Left forelimb (tissue), 1 donor: ENCODE data around the gene SYCN.

ENCODE experiments used
- DNase-seq: peaks from one replicate; pipeline ENCODE4 v3.0.0-alpha.2; 2018; ENCODE audit warnings: low spot score

Gene SYCN

DNA sequence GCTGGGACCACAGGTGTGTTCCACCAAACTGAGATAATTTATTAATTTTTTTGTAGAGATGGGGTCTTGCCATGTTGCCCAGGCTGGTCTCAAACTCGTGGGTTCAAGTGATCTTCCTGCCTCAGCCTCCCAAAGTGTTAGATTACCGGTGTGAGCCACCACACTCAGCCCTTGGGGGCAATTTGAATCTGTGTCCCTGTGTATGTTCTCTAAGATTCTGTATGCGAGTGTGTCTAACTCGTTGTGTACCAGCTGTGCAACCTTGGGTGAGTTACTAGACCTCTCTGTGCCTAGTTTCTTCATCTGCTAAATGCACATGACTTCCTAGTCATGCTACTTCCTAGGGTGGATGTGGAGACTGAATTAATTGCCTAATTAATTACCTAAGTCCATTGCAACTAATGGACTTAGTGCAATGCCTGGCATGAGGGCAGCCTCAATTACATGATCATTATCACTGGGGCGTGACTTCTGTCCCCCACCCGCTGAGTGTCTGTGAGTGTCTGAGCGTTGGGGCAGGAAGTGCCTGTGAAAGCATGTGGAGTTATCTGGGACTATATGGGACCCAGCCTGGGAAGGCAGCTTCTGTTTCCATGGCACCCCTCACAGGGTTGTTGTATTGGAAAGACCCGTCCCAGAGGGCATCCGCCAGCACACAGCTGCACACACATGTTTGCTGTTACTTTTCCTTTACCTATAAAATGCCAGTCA, 9.1 kb downstream of the SYCN start:
- DNase-seq: no peak

DNA sequence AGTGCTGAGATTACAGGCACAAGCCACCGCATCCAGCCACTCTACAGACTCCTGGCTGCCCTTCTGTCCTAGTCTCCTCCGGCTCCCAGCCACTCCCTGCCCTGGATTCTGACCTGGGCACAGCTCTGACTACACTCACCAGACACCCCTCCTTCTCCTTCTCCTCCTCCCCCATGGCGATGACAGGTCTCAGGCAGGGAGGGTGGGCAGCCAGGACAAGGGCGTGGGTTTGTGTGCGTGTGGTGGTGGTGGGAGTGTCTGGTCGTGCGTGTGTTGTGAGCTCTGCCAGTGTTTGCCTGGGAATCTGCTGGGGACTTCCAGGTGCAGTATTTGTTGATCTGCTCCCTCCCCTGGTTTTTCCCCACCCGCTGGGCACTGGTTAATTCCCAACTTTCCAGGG, 10.3 kb downstream of the SYCN start:
- DNase-seq: no peak

DNA sequence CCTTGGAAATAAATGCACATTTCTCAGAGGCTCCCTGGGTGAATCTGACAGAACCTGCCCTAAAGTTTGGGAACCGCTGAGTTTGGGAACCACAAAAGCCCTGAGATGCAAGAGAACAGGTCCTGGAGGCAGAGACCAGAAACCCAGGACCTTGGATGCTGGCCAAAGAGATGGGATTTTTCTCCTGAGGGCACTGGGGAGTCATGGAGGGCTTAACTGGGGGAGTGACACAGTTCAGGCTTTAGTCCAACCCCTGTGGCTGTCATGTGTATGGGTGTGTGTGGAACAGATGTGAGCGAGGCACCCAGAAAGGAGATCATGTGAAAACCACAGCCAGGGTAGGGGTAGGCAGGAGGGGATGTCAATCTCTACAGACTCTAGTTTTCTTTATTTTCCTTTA, 11.2 kb downstream of the SYCN start:
- DNase-seq: no peak

DNA sequence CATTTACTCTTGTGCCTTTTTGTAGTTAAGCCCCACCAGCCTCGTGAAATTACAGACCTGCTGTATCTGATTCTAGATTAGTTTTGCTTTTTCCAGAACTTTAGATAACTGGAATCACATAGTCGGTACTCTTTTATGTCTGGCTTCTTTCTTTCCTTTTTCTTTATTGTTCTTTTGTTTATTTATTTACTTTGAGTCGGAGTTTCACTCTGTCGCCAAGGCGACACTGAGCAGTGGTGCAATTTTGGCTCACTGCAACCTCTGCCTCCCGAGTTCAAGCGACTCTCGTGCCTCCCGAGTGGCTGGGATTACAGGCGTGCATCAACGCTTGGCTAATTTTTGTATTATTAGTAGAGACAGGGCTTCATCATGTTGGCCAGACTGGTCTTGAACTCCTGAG, 13.3 kb downstream of the SYCN start:
- no peak for DNase-seq

DNA sequence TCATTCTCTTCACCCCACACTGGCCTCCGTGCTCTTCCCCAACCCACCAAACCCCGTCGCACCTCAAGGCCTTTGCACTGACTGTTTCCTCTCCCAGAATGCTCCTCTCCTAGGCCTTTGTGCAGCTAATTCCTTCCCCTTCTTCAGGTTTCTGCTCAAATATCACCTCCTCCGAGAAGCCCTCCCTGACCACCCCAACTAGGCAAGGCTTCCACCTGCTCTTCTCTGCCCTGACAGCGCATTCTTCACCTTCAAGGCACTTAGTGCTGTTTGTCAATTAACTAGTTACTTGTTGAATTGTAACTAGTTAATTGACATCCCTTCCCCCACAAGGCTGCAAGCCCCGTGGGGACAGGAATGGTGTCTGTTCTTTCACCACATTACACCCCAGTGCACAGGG, 15.1 kb downstream of the SYCN start:
- DNase-seq: no peak

DNA sequence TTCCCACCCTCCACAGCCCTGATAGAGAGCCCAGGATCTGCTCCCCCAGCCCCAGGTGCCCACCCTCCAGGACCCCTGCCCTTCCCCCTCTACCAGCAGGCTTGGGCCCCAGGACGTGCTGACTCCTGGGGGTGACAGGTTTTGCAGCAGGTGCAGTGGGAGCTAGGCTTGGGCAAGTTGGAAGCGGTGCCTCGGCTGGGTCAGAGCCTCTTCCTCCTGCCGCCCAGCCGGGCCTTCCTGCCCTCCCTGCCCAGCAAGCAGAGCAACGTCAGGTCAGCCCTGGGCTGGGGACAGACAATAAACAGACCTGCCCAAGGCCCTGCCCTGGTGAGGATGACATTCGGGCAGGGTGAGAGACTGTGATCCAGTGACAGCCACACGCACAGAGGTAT, 16.5 kb downstream of the SYCN start:
- DNase-seq: no peak

DNA sequence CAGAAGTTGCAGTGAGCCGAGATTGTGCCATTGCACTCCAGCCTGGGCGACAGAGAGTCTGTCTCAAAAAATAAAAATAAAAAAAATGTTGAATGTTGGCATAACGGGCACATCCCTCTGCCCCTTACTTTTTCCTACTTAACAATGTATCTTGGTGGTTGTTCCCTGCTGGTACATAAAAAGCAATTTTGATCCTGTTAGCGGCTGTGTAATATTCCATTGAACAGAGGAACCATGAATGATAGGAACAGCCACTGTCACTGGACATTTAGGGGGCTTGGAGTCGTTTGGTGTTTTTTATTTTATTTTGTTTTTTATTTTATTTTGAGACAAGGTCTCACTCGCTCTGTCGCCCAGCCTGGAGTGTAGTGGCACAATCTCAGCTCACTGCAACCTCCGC, 17.7 kb downstream of the SYCN start:
- DNase-seq: no peak

DNA sequence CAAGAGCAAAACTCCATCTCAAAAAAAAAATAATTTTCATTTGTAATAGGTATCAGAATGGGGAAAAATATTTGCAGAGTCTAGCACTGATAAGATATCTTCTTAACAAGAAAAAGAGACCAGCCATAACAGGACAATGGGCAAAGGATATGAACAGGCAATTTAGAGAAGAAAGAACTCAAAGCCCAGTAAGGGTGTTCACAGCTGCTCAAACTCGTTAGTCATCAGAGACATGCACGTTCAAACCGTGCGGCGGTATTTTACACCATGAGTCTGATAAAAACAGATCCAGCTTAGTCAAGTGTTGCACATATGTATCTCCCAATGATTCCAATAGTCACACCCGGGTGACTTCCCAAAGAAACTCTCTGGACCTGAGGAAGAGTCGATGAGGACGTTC, 21.0 kb downstream of the SYCN start:
- DNase-seq: no peak

DNA sequence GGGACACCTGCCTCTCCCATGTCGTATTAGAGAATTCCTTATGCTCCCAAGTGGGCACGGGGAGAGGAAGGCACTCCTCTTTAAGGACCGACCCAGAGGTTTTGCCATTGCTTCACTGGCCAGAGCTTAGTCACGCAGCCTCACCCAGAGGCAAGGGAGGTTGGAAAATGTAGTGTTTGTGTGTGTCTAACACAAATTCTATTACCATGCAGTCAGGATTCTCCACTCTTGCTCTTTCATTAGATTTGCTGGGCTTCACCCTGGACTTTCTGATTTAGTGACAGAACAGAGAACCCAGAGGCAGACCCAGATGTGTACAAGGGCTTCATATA, 21.9 kb downstream of the SYCN start:
- no peak for DNase-seq

DNA sequence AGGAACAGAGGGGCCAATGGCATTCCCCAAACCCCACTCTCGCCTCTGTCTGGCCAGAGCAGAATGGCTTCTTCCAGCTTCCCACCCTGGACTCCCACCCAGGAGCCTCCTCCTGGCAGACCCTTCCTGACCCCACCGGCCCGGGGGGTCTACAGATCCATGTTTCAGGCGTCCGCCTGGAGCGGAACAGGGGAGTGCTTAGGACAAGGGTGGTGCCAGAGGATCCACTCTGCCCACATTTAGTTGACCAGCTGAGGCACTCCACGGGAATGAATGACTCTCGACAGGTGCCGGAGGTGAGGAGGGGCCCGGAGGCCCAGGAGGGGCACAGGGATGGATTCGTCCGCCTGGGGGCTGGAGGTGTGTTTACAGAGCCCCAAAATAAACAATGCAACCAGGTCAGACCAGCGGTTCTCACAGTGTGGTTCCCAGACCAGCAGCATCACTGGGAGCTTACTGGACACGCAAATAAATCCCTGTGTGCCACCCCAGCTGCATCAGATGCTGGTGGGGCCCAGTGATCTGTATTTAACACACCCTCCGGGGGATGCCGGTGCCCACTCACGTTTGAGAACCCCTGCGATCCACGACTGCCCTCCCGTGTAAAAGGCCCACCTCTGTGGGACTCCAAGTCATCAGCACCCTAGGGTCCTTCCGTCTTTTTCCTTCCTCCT, 22.4 kb downstream of the SYCN start:
- DNase-seq: no peak

DNA sequence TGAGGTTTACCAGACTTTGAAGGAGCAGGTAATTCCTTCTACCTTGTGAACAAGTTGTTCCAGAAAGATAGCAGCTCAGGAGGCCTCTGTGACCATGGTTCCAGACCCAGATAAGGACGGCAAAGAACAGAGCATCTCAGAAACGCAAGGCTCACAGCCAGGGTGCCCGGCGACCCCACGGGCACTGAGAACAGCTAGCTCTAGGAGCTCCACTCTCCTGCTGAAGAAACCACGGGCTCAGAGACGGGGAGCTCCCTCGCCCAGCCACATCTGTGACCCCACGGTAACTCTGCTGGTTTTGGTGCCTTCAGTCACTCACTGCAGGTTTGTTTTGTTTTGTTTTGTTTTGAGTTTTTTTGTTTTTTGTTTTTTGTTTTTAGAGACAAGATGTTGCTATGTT, 23.3 kb downstream of the SYCN start:
- no peak for DNase-seq

DNA sequence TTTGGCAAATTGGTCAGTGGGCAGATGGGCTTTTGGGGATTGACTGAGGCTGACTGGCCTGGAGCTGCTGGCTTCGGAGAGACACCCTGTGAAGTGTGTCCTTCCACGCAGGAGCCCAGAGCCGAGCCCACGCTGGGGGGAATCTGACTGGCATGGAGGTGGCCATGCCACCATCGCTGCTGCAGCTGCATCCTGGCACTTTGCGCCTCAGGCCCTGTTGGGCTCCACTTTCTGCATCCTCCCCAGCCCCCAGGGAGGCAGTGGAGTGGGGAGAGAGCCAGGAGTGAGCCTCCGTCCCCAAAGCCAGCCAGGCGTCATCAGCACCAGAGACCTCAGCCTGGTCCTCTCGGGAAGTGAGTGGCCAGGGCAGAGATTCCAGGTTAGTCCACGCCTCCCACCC, 24.3 kb downstream of the SYCN start:
- no peak for DNase-seq

DNA sequence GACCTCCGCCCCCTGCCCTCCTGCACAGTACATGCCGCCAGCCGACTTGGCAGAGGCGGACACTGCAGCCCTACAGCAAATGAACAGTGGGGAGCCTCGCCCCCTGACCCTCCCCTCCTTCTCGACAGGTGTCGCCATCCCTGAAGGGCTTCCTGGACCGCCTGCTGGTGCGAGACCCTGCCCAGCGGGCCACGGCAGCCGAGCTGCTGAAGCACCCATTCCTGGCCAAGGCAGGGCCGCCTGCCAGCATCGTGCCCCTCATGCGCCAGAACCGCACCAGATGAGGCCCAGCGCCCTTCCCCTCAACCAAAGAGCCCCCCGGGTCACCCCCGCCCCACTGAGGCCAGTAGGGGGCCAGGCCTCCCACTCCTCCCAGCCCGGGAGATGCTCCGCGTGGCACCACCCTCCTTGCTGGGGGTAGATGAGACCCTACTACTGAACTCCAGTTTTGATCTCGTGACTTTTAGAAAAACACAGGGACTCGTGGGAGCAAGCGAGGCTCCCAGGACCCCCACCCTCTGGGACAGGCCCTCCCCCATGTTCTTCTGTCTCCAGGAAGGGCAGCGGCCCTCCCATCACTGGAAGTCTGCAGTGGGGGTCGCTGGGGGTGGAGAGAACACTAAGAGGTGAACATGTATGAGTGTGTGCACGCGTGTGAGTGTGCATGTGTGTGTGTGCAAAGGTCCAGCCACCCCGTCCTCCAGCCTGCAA, 25.6 kb downstream of the SYCN start:
- DNase-seq: no peak

DNA sequence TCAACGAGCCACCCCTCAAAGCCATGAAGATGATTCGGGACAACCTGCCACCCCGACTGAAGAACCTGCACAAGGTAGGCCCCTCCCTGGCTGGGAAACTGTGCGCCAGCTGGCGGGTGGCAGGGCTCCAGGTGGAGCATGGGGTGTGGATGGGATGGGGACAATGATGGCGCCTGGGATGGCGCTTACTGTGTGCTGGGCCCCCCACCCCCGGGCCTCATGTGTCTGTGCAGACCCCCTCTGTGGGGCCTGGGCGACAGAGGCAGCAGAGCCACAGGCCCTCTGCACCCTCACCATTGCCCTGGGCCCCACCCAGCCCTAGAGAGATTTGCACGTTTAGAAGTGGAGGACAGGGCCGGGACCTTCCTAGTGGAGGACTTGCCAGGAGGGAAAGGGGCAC, 26.3 kb downstream of the SYCN start:
- no peak for DNase-seq

DNA sequence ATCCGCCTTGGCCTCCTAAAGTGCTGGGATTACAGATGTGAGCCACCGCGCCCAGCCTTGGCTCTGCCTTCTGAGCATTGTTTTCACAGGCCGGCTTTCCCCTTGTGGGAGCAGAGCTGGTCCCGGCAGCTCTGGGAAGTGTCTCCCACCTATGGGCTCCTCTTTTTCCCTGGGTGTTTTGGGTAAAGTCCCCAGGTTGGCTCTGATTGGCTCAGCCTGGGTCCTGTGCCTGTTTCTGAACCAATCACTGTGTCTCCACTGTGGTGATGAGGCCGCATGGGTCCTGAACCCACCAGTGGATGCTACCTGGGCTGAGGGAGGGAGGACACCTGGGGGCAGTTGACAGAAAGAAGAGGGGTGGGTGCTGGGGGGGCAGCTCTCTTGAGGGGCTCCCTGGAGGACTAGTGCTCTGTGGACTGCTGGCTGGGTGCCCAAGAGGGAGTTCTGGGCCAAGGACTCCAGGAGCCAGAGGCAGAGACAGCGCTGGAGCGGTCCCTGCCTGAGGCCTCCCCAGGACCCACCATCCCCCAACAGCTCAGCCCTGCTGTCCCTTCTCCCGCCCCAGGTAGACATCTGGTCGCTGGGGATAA, 26.9 kb downstream of the SYCN start:
- no peak for DNase-seq

DNA sequence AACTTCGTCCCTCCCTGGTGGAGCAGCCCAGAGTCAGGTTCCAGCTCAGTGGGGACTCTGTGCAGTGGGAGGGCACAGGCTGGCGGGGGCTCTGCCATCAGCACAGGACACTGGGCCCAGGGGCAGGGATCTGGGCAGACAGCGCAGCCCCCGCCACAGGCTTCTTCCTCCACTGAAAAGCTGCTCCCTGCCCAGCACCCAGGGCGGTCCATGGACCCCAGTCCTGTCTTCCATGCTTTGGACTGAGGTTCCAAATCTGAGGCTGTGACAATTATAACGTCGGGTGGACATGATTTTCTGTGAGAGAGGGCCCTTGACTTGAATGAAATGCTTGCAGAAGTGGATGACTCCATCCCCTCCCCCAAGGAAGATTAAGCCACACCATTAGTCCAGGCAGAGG, 28.5 kb downstream of the SYCN start:
- DNase-seq: no peak

DNA sequence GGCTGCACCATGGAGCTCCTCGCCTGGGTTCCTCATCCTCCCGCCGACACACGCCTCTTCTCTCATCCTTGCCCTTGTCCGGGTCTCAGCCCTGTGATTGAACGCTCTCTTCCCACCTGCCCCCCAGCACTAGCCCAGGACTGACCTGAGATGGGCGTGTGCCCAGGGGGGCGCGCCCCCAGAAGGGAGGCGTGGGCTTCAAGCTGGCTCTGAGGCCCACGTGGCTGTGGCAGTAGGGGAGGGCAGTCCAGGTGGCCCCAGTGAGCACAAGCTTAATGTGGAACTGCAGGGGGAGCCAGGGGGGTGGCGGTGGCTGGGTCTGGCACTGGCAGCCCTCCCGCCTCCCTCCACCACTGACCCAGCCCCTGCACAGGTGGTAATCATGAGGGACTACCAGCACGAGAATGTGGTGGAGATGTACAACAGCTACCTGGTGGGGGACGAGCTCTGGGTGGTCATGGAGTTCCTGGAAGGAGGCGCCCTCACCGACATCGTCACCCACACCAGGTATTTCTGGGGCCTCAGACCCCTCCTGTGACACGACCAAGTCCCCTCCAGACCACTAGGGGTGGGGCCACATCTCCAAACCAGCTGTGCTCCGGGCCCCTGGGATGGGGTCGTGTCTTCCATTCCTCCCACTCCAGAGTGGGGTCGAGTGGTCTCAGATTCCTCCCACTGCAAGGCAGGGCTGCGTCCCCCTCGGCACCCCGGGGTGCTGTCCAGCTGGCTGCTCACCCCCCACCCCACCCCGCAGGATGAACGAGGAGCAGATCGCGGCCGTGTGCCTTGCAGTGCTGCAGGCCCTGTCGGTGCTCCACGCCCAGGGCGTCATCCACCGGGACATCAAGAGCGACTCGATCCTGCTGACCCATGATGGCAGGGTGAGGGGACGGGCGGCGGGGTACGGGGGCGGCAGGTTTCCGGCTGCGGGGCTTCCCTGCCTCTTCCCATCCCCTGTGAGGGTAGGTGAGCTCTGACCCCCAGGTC, 29.2 kb downstream of the SYCN start:
- no peak for DNase-seq

DNA sequence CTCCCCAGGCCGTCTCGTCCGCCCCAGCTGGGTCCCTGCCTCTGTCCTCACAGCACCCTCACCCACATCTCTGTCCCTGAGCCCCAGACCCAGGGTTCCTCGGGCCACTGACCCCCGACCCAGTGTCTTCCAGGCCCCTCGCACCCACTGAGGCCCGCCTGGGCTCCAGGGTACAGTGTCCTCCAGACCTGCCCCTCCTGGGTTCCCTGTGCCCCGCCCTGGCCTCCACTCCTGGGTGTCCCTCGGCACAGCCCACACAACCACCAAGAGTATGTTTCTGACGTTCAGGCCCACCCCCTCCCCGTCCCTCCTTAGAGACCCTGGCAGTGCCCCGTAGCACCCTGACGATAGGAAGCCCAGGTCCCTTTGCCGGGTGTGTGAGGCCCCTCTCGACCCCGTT, 29.9 kb downstream of the SYCN start:
- no peak for DNase-seq

DNA sequence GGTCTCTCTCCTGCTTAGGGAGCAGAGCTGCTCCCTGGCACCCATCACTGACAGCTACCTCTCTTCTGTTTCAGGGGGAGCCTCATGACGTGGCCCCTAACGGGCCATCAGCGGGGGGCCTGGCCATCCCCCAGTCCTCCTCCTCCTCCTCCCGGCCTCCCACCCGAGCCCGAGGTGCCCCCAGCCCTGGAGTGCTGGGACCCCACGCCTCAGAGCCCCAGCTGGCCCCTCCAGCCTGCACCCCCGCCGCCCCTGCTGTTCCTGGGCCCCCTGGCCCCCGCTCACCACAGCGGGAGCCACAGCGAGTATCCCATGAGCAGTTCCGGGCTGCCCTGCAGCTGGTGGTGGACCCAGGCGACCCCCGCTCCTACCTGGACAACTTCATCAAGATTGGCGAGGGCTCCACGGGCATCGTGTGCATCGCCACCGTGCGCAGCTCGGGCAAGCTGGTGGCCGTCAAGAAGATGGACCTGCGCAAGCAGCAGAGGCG, 30.5 kb downstream of the SYCN start:
- DNase-seq: no peak

DNA sequence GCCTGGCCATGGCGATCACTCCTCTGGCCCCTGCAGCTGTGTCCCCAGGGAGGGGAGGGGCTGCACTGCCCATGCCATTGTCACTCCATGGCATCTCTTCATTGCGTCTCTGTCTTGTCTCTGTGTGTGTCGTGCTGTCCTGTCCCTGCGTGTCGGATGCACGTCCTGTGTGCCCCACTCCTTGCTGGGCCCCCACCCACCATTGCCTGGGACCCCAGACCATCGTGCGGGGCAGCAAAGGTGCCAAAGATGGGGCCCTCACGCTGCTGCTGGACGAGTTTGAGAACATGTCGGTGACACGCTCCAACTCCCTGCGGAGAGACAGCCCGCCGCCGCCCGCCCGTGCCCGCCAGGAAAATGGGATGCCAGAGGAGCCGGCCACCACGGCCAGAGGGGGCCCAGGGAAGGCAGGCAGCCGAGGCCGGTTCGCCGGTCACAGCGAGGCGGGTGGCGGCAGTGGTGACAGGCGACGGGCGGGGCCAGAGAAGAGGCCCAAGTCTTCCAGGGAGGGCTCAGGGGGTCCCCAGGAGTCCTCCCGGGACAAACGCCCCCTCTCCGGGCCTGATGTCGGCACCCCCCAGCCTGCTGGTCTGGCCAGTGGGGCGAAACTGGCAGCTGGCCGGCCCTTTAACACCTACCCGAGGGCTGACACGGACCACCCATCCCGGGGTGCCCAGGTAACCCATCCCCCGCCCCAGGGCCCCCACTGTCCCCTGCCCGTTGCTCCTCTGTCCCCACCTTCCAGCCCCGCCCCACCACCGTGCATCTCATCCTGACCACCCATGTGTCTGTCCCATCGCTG, 31.2 kb downstream of the SYCN start:
- no peak for DNase-seq
